HepG2 (cell line): ENCODE results near the gene SRSF6. TPM values are rescaled to one million over a fixed set of nuclear protein-coding genes. Genes with fewer than 3 reads are reported as not detected.

Source experiments
- ARID3A ChIP-seq: IDR thresholded peaks from 2 replicates; pipeline ENCODE4 v1.6.1; 2012; ENCODE audit warnings: low read depth, low read length, improper control_type of control experiment
- HHEX ChIP-seq: IDR thresholded peaks from 2 replicates; pipeline ENCODE4 v1.6.1; 2016; ENCODE audit warnings: control low read depth
- JDP2 ChIP-seq: sonication (generic); formaldehyde crosslinking; IDR thresholded peaks from 2 replicates; pipeline ENCODE4 v1.8.1; 2022; ENCODE audit warnings: missing genetic modification reagents, borderline replicate concordance
- MYNN ChIP-seq: sonication (generic); formaldehyde crosslinking; IDR thresholded peaks from 2 replicates; pipeline ENCODE4 v1.4.0; 2020; ENCODE audit warnings: mild to moderate bottlenecking, low read depth, missing genetic modification reagents
- NFE2L1 ChIP-seq: sonication (generic); formaldehyde crosslinking; IDR thresholded peaks from 2 replicates; pipeline ENCODE4 v1.4.0; 2020; ENCODE audit warnings: missing genetic modification reagents, mild to moderate bottlenecking, borderline replicate concordance
- NONO ChIP-seq, 2 experiments: fragments of 450-650 bp in 1 of 2; sonication (generic) in 1 of 2; formaldehyde crosslinking in 1 of 2; IDR thresholded peaks in 1 of 2; conservative IDR thresholded peaks in 1 of 2; 2 replicates each; pipeline versions ENCODE4 v1.6.1 to v1.8.0; 2017 to 2022; ENCODE audit warnings: mild to moderate bottlenecking in 1 of 2, missing genetic modification reagents in 1 of 2, moderate library complexity in 1 of 2
- NR2F6 ChIP-seq, 2 experiments: IDR thresholded peaks; 2 replicates each; pipeline ENCODE4 v1.6.1; 2016; ENCODE audit warnings: antibody characterized with exemption in 1 of 2, mild to moderate bottlenecking in 1 of 2
- SAFB2 ChIP-seq: sonication (generic); formaldehyde crosslinking; IDR thresholded peaks from 2 replicates; pipeline ENCODE4 v1.5.1; 2020; ENCODE audit warnings: missing genetic modification reagents, low read depth, mild to moderate bottlenecking, borderline replicate concordance
- SMAD9 ChIP-seq: sonication (generic); formaldehyde crosslinking; IDR thresholded peaks from 2 replicates; pipeline ENCODE4 v1.5.1; 2020; ENCODE audit warnings: mild to moderate bottlenecking, missing genetic modification reagents
- ZNF326 ChIP-seq: sonication (generic); formaldehyde crosslinking; IDR thresholded peaks from 2 replicates; pipeline ENCODE4 v1.4.0; 2020; ENCODE audit warnings: missing genetic modification reagents, borderline replicate concordance
- ZNF468 ChIP-seq: sonication (generic); formaldehyde crosslinking; IDR thresholded peaks from 2 replicates; pipeline ENCODE4 v1.8.0; 2022; ENCODE audit warnings: mild to moderate bottlenecking, moderate library complexity, missing genetic modification reagents
- ZNF709 ChIP-seq: sonication (generic); formaldehyde crosslinking; IDR thresholded peaks from 2 replicates; pipeline ENCODE4 v1.5.0; 2020; ENCODE audit warnings: mild to moderate bottlenecking, missing genetic modification reagents
- polyA plus RNA-seq, 8 experiments: library from polyadenylated mRNA; depleted of rRNA in 3 of 8; stranded (reverse) in 7 of 8; unstranded in 1 of 8; fragments of >200 nt; fragmentation: Illumina TruSeq in 4 of 8; extraction: Trizol in 4 of 8; gene quantifications; 2 replicates each; pipeline versions ENCODE4 v1.2.1 to v1.2.3, GENCODE V29; 2011 to 2016; ENCODE audit warnings: low read depth in 4 of 8, missing spikeins in 1 of 8, mixed read lengths in 1 of 8; ENCODE audit not compliant: insufficient read depth in 1 of 8
- total RNA-seq, 5 experiments: library from RNA; depleted of rRNA; stranded (reverse); fragments of >200 nt; fragmentation: Illumina TruSeq; extraction: Trizol; gene quantifications; 2 replicates each; pipeline ENCODE4 v1.2.3, GENCODE V29; 2016; ENCODE audit warnings: low read depth in 1 of 5
- TF ChIP-seq, protein P1 (sequence below): IDR thresholded peaks from 2 replicates; pipeline ENCODE4 v1.6.1; 2018; ENCODE audit warnings: missing genetic modification reagents, mild to moderate bottlenecking, missing compliant biosample characterization
- TF ChIP-seq, protein P2 (sequence below): sonication (generic); formaldehyde crosslinking; IDR thresholded peaks from 2 replicates; pipeline ENCODE4 v1.8.0; 2022; ENCODE audit warnings: mild to moderate bottlenecking, missing genetic modification reagents, moderate library complexity
- TF ChIP-seq, protein P3 (sequence below): IDR thresholded peaks from 2 replicates; pipeline ENCODE4 v1.6.1; 2016; ENCODE audit warnings: low read depth, borderline replicate concordance
- TF ChIP-seq, protein P4 (sequence below): sonication (generic); formaldehyde crosslinking; IDR thresholded peaks from 2 replicates; pipeline ENCODE4 v1.8.0; 2022; ENCODE audit warnings: mild to moderate bottlenecking, missing genetic modification reagents

The SRSF6 gene
- total and polyA plus RNA-seq, 2 of the 13 experiments (the other 11 are each of a cell fraction or from before 2014, with no cell fraction given): 156 to 194 TPM

DNA sequence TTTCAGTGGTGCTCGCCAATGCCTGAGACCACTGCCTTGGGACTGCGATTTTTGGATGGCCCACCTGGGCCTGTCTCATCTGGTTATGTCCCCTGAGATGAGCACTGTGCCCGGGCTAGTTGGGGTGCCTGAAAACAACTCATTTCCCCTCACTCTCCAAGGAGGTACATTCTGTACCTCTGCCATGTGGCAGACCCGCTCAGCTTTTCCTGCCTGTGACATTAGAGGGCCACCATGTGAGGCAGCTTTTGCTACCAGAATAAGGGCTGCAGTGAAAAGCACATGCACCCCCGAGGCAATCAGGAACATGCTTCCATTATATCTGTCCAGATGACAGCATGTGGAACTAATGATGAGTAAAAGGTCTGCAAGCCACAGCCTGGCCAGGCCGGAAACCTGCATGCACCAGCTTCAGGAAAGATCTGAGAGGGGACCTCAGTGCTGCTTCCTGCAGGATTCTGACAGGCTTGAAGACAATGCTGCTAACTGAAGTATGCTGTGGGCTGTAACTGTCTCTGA, 11.3 kb upstream of the SRSF6 start (continued):
- TF ChIP-seq, protein P1, sequence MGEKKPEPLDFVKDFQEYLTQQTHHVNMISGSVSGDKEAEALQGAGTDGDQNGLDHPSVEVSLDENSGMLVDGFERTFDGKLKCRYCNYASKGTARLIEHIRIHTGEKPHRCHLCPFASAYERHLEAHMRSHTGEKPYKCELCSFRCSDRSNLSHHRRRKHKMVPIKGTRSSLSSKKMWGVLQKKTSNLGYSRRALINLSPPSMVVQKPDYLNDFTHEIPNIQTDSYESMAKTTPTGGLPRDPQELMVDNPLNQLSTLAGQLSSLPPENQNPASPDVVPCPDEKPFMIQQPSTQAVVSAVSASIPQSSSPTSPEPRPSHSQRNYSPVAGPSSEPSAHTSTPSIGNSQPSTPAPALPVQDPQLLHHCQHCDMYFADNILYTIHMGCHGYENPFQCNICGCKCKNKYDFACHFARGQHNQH (CRISPR knock-in tag): no peak
- TF ChIP-seq SAFB2 (CRISPR knock-in tag): no peak
- no peak for TF ChIP-seq MYNN (CRISPR knock-in tag)
- TF ChIP-seq, protein P2, sequence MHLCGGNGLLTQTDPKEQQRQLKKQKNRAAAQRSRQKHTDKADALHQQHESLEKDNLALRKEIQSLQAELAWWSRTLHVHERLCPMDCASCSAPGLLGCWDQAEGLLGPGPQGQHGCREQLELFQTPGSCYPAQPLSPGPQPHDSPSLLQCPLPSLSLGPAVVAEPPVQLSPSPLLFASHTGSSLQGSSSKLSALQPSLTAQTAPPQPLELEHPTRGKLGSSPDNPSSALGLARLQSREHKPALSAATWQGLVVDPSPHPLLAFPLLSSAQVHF (CRISPR knock-in tag): no peak
- 0 out of 2 replicates have a peak, but pooled peaks have one; percentile 24 for TF ChIP-seq ZNF709 (CRISPR knock-in tag)
- TF ChIP-seq ZNF468: no peak
- no peak for TF ChIP-seq ARID3A
- TF ChIP-seq, protein P3, sequence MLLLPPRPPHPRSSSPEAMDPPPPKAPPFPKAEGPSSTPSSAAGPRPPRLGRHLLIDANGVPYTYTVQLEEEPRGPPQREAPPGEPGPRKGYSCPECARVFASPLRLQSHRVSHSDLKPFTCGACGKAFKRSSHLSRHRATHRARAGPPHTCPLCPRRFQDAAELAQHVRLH (CRISPR knock-in tag): no peak
- no peak for TF ChIP-seq NR2F6 (IDR thresholded peaks at IDR 0.05)
- no peak for TF ChIP-seq NR2F6 (CRISPR knock-in tag; IDR thresholded peaks at IDR 0.05)
- TF ChIP-seq JDP2: no peak
- no peak for TF ChIP-seq SMAD9
- TF ChIP-seq ZNF326 (CRISPR knock-in tag): no peak
- TF ChIP-seq, protein P4, sequence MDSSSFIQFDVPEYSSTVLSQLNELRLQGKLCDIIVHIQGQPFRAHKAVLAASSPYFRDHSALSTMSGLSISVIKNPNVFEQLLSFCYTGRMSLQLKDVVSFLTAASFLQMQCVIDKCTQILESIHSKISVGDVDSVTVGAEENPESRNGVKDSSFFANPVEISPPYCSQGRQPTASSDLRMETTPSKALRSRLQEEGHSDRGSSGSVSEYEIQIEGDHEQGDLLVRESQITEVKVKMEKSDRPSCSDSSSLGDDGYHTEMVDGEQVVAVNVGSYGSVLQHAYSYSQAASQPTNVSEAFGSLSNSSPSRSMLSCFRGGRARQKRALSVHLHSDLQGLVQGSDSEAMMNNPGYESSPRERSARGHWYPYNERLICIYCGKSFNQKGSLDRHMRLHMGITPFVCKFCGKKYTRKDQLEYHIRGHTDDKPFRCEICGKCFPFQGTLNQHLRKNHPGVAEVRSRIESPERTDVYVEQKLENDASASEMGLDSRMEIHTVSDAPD (CRISPR knock-in tag): no peak
- 0 out of 2 replicates have a peak, but pooled peaks have one; percentile 12 for TF ChIP-seq NFE2L1 (CRISPR knock-in tag)
- TF ChIP-seq HHEX (CRISPR knock-in tag): no peak
- no peak for TF ChIP-seq NONO (IDR thresholded peaks at IDR 0.05)
- no peak for TF ChIP-seq NONO (CRISPR knock-in tag; conservative IDR thresholded peaks at IDR 0.05)
